Right atrium auricular region (tissue), 2 donors: ENCODE results near the gene TOM1L2. TPM values are rescaled to one million over a fixed set of nuclear protein-coding genes. Genes with fewer than 3 reads are reported as not detected.
"Not testable (repeated sequence)": the region's sequence is repeated elsewhere in the genome, so short reads cannot be mapped to it uniquely, and the experiment has no call there.

Experiments used
- DNase-seq: peaks from one replicate; pipeline ENCODE4 v3.0.0-alpha.2; 2019; ENCODE audit warnings: low spot score
- H3K27ac ChIP-seq, 2 donors: fragments of 200-600 bp; sonication (generic); 1 replicate in 1 of 2; 2 replicates in 1 of 2; pipeline ENCODE4 v1.5.1; 2016 to 2019
- H3K27me3 ChIP-seq, 2 donors: fragments of 200-600 bp; sonication (generic); one replicate each; pipeline versions ENCODE4 v1.5.1 to v1.6.0; 2017 to 2019
- H3K36me3 ChIP-seq: fragments of 200-600 bp; sonication (generic); one replicate; pipeline ENCODE4 v1.5.1; 2016
- H3K4me1 ChIP-seq, 2 donors: fragments of 200-600 bp; sonication (generic); one replicate each; pipeline versions ENCODE4 v1.5.1 to v1.6.0; 2017 to 2019
- H3K4me3 ChIP-seq, 2 donors: fragments of 200-600 bp; sonication (generic); 1 replicate in 1 of 2; 2 replicates in 1 of 2; pipeline ENCODE4 v1.5.1; 2017 to 2019; ENCODE audit warnings: mild to moderate bottlenecking in 1 of 2, moderate library complexity in 1 of 2
- H3K9me3 ChIP-seq, 2 donors: fragments of 200-600 bp; sonication (generic); one replicate each; pipeline ENCODE4 v1.5.1; 2019
- total RNA-seq, 2 donors: library from RNA; depleted of rRNA; stranded (reverse); fragments of >200 nt; gene quantifications; one replicate each; pipeline ENCODE4 v1.1.0, GENCODE V29; 2016
- TF ChIP-seq, protein P1 (sequence below), 2 donors: fragments of 200-600 bp; sonication (generic); IDR thresholded peaks; one replicate each; pipeline ENCODE4 v1.5.1; 2019; ENCODE audit warnings: antibody characterized with exemption in 2 of 2

TOM1L2 gene
- total RNA-seq, 2 donors from 2014 or later = 186 to 347 TPM

DNA sequence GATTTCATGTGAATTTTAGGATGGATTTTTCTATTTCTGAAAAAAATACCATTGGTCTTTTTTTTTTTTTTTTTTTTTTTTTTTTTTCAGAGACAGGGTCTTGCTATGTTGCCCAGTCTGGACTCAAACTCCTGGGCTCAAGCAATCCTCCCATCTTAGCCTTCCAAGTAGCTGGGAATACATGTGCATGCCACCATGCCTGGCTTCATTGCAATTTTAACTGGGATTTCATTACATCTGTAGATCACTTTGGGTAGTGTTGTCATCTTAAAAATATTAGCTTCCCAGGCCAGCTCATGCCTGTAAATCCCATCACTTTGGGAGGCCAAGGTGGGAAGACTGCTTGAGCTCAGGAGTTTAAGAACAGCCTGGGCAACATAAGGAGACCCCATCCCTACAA is 54.8 kb downstream of the TOM1L2 start:
- H3K4me3 ChIP-seq = no peak overlapping the region
- no peak overlapping the region for H3K27ac ChIP-seq
- H3K4me1 ChIP-seq = peaks cover 0 to 52% of the 10 kb centered on the region in 2 donors
- H3K36me3 ChIP-seq = no peaks in the 10 kb centered on the region
- H3K9me3 ChIP-seq = no peaks in the 10 kb centered on the region
- no peak for DNase-seq
- TF ChIP-seq, protein P1, sequence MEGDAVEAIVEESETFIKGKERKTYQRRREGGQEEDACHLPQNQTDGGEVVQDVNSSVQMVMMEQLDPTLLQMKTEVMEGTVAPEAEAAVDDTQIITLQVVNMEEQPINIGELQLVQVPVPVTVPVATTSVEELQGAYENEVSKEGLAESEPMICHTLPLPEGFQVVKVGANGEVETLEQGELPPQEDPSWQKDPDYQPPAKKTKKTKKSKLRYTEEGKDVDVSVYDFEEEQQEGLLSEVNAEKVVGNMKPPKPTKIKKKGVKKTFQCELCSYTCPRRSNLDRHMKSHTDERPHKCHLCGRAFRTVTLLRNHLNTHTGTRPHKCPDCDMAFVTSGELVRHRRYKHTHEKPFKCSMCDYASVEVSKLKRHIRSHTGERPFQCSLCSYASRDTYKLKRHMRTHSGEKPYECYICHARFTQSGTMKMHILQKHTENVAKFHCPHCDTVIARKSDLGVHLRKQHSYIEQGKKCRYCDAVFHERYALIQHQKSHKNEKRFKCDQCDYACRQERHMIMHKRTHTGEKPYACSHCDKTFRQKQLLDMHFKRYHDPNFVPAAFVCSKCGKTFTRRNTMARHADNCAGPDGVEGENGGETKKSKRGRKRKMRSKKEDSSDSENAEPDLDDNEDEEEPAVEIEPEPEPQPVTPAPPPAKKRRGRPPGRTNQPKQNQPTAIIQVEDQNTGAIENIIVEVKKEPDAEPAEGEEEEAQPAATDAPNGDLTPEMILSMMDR (IDR thresholded peaks at IDR 0.05) = no peak
- H3K27me3 ChIP-seq = no peaks in the 10 kb centered on the region

DNA sequence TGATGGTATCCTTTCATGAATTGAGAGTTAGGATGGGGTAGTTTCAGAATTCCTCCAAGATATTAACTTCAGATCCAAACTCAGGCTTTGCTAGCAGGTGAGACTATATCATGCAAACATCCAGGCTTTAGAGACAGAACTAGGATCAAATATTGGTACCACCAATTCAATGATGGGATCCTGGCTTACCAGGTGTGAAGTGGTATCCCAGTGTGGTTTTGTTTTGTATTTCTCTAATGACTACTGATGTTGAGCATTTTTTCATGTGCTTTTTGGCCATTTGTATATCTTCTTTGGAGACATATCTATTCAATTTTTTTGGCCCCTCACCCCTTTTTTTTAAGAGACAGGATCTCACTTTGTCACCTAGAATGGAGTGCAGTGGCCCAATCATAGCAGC is 57.0 kb downstream of the TOM1L2 start:
- no peak overlapping the region for H3K27ac ChIP-seq
- TF ChIP-seq, protein P1 (IDR thresholded peaks at IDR 0.05) = no peak
- no peak overlapping the region for H3K4me3 ChIP-seq
- H3K9me3 ChIP-seq = no peaks in the 10 kb centered on the region
- no peaks in the 10 kb centered on the region for H3K27me3 ChIP-seq
- no peaks in the 10 kb centered on the region for H3K36me3 ChIP-seq
- H3K4me1 ChIP-seq = peaks cover 0 to 43% of the 10 kb centered on the region in 2 donors
- DNase-seq = no peak

DNA sequence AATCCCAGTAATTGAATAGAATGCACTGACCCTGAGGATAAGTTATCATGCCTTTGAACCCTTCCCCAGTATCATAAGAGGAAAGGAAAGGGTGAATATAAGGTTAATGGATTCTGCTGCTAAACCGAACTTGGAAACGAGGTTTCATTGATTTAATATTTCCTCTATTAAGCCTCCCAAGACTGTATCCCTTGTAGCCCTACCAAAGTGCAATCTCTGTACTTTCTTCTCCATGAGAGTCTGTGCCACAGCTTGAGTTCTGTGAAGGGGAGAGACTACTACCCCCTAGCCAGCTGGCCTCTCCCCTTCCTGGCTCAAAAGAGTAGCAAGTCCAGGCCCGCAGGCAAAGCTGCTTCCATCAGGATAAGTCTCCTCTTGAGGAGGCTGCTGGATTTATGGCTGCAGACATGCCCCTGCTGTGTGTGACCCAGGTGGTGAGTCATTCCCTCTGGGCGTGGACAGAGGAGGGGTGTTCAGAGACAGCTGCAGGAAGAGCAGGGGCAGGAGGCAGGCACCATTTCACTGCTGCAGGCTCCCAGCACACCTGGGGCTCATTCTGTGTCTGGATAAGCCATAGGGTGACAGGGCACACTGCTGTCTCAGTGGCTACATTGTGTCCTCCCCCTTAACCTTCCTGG is 58.4 kb downstream of the TOM1L2 start:
- H3K4me1 ChIP-seq = peaks cover 0 to 32% of the 10 kb centered on the region in 2 donors
- H3K4me3 ChIP-seq = no peak overlapping the region
- H3K27me3 ChIP-seq = no peaks in the 10 kb centered on the region
- TF ChIP-seq, protein P1 (IDR thresholded peaks at IDR 0.05) = no peak
- peak; percentile 71 for DNase-seq
- H3K9me3 ChIP-seq = no peaks in the 10 kb centered on the region
- H3K27ac ChIP-seq = peak overlapping the region in 1 of 2 donors; percentile 6
- no peaks in the 10 kb centered on the region for H3K36me3 ChIP-seq

DNA sequence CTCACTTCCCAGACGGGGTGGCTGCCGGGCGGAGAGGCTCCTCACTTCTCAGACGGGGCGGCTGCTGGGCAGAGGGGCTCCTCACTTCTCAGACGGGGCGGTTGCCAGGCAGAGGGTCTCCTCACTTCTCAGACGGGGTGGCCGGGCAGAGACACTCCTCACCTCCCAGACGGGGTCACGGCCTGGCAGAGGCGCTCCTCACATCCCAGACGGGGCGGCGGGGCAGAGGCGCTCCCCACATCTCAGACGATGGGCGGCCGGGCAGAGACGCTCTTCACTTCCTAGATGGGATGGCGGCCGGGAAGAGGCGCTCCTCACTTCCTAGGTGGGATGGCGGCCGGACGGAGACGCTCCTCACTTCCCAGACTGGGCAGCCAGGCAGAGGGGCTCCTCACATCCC is 59.9 kb downstream of the TOM1L2 start:
- not testable (repeated sequence) for H3K27me3 ChIP-seq, H3K36me3 ChIP-seq, DNase-seq, H3K4me3 ChIP-seq, H3K9me3 ChIP-seq, H3K27ac ChIP-seq
- H3K4me1 ChIP-seq = peaks cover 0 to 31% of the 10 kb centered on the region in 2 donors

DNA sequence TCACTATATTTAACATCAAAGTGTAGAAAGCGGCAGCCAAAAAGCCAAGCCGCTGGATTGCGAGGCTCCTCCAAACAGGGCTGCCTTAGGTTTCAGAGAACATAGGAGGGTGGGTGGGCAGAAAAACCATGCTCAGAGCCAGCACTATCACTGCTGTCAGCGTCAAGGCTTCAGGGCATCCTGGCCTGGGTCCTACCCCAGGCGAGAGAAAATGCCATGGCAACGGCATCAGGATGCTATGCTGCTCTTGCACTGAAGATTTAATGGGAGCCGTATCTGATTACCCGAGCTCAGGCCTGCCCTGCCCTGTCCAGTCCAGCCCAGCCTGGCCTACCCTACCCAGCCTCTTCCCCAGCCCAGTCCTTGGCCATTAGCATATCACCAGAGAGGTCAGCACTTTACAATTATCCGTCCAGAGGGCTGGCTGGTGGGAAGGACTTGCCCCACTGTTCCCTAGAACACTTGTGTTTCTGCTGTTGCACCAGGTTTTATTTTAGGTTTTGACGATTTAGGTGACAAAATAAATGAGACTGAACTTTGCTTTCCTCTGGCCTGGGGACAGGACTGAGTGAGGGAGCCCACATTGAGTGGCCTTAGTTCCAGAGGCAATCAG is 61.1 kb downstream of the TOM1L2 start:
- DNase-seq = no peak
- peak overlapping the region; percentile 50 to 71 for H3K27ac ChIP-seq
- no peak overlapping the region for H3K4me3 ChIP-seq
- H3K9me3 ChIP-seq = no peaks in the 10 kb centered on the region
- H3K27me3 ChIP-seq = no peaks in the 10 kb centered on the region
- TF ChIP-seq, protein P1 (IDR thresholded peaks at IDR 0.05) = no peak
- H3K4me1 ChIP-seq = peaks cover 0 to 42% of the 10 kb centered on the region in 2 donors
- peaks cover 5% of the 10 kb centered on the region for H3K36me3 ChIP-seq

DNA sequence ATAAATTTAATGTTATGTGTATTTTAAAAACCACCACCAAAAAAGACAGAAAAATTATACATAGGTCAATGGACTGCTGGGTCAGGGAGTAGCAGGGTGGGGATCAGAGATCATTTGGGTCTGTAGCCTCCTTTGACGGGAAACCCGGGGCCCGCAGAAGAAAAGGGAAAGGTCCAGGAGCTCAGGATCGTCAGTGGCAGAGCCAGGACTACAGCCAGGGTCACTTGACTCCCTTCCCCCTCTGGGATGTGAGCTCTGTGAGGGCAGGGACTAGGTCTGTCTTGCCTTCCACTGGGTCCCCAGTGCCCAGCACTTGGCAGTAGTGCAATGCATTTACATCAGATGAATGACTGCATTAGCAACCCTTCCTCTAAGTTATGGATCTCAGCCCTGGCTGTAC is 62.1 kb downstream of the TOM1L2 start:
- Histone ChIP-seq H3K27ac (peak overlapping the region in 1 of 2 donors; percentile 50), H3K4me1 (peaks cover 0 to 42% of the 10 kb centered on the region in 2 donors), H3K27me3 (no peaks in the 10 kb centered on the region), H3K36me3 (peaks cover 14% of the 10 kb centered on the region), H3K9me3 (no peaks in the 10 kb centered on the region), H3K4me3 (no peak overlapping the region)
- TF ChIP-seq, protein P1 (IDR thresholded peaks at IDR 0.05) = no peak
- DNase-seq = no peak
